Measurements from ENCODE around the gene SPACA6.

The SPACA6 gene

DNA sequence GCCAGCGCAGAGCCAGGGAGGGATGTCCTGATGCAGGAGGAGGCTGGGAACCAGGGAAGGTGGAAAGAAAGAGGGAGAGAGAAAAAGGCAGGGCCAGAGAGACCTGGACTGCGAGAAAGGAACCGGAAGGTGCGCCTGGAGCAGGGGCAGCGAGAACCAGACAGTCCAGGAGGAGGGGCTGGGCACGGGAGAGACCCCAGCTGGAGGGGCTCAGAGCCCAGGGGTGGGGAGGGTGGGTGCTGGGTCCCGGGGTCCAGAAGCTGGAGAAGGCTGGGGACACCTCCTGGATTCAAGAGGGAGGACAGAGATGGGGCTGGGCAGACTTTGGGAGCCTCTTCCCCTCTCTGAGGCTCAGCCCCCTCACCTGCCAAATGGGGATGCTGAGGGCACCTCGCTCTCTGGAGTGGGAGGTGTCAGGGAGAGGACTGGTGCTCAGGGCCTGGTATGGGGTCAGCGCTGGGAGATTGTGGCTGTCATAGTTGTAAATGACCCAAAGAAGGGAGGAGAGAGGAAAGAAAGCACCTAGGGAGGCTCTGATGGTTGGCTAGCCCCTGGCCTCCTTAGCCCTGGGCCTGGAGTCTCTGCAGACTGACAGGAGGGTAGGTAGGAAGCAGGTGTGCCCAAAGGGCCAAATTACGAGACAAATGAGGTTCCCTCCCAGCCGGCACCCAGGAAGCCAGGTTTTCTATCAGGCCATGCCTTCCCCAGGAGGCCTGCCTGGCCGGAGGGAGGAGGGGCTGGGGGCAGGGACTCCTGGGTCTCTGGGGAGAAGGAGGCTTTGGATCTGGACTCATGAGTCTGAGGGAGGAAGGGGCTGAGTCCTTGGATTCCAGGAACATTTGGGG is 1.3 kb upstream of the SPACA6 start:
- peak; percentile 17 for DNase-seq (ENCODE audit: low spot score)
- TF ChIP-seq CTCF (IDR thresholded peaks at IDR 0.05; ENCODE audit: extremely low read depth, insufficient read depth, missing control alignments), result no peak
- in situ Hi-C loops (cut with MboI; ENCODE audit: low pct_unique_long_range_greater_than_20kb, low sequenced_read_pairs, unreplicated experiment), result no loop called here

- no peak for TF ChIP-seq CTCF (IDR thresholded peaks at IDR 0.05; ENCODE audit: extremely low read depth, insufficient read depth, missing control alignments)
- in situ Hi-C loops (cut with MboI; ENCODE audit: low pct_unique_long_range_greater_than_20kb, low sequenced_read_pairs, unreplicated experiment), result no loop called here
- DNase-seq (ENCODE audit: low spot score), result peak; percentile 4
Measured at GRCh38 chr19:51692468-51692867, 662 bp upstream of the SPACA6 start.

DNA sequence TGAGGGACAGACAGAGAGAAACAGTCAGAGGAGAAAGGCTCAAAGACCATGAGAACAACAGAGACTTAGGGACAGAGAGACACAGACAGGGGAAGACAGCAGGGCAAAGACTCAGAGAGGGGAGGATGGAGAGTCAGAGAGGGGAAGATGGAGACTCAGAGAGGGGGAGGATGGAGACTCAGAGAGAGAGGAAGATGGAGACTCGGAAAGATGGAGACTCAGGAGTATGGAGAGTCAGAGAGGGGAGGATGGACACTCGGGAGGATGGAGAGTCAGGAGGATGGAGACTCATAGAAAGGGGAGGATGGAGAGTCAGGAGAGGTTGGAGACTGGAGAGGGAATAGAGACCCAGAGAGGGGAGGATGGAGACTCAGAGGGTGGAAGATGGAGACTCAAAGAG is 689 bp downstream of the SPACA6 start:
- TF ChIP-seq CTCF (IDR thresholded peaks at IDR 0.05; ENCODE audit: extremely low read depth, insufficient read depth, missing control alignments), result no peak
- DNase-seq (ENCODE audit: low spot score), result no peak
- in situ Hi-C loops (cut with MboI; ENCODE audit: low pct_unique_long_range_greater_than_20kb, low sequenced_read_pairs, unreplicated experiment), result no loop called here

DNA sequence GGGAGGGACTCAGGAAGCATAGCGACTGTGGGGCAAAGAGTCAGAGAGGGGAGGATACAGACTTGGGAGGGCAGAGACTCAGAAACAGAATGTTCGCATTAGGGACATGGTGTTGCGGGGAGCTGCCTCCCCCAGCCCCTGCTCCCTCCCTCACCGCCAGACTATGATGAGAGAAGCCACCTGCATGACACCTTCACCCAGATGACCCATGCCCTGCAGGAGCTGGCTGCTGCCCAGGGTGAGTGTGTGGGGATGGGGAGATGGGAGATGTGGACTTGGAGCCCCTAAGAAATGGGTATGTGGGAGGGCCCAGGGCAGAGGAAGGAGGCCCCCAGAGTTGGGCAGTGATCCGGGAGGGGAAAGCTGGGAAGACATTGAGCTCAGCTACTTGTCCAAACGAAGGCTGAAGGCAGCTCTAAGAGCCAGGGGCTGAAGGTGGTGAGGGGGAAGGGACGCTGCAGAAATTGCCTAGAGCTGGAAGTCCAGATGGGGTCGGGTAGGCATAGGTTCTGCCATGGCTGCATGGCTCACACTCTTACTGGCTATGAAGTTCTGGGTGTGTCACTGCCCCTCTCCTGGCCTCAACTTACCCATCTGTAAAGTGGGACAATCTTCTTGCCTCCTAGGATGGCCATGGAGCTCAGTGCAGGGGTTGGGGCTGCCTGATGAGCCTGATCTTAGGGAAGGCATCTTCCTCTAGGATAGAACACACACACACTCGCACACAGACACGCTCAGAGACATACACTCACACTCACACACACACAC is 1.4 kb downstream of the SPACA6 start:
- DNase-seq (ENCODE audit: low spot score), result peak; percentile 5
- no peak for TF ChIP-seq CTCF (IDR thresholded peaks at IDR 0.05; ENCODE audit: extremely low read depth, insufficient read depth, missing control alignments)
- in situ Hi-C loops (cut with MboI; ENCODE audit: low pct_unique_long_range_greater_than_20kb, low sequenced_read_pairs, unreplicated experiment), result no loop called here

DNA sequence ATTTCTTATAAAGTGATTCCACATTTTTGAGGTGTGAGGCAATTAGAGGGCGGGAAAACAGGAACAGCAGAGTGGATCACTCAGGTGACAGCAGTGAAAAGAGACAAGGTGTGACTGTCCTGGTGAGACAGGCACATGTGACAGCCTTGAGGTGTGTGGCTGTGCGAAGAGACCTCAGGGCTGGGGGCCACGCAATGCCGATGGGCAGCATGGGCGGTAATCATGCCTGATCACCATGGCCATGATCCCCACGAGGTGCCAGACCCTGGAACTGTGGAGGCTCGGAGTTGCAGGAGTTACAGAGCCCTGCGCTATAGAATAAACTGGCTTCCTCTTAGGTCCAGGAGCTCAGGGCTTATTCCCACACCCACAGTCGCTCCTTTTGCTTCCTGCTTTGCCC is 2.0 kb downstream of the SPACA6 start:
- no peak for TF ChIP-seq CTCF (IDR thresholded peaks at IDR 0.05; ENCODE audit: extremely low read depth, insufficient read depth, missing control alignments)
- peak; percentile 8 for DNase-seq (ENCODE audit: low spot score)
- in situ Hi-C loops (cut with MboI; ENCODE audit: low pct_unique_long_range_greater_than_20kb, low sequenced_read_pairs, unreplicated experiment), result no loop called here

DNA sequence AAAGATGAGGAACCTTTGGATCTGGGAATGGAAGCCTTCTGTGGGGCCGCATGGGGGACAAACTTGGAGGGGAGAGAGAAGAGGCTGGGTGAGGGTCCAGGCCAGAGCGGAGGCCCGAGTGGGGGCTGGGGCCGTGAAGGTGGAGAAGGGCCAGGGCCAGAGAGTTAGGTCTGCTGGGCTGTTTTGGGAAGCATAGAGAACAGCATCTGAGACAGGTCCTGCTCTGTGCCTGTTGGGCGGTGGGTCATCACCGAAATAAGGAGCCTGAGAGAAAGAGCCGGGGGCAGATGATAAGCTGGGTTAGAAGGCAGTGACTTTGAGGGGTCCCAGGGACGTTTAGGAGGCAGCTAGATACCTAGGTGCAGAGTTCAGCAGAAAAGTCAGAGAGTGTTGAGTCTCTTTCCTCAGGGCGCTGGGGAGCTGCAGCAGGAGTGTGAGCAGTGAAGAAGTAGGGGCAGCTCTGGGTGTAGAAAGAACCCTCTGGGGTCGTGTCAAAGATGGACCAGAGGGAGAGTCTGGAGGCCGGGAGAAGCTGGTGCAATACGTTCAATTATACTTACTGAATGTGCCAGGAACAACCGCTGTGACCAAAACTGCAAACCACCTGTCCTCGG is 2.7 kb downstream of the SPACA6 start:
- no peak for DNase-seq (ENCODE audit: low spot score)
- TF ChIP-seq CTCF (IDR thresholded peaks at IDR 0.05; ENCODE audit: extremely low read depth, insufficient read depth, missing control alignments), result no peak
- in situ Hi-C loops (cut with MboI; ENCODE audit: low pct_unique_long_range_greater_than_20kb, low sequenced_read_pairs, unreplicated experiment), result no loop called here
